T47D (cell line): ENCODE measurements around the gene PTPRK.

Experiments used
- DNase-seq, 2 experiments: peaks; one replicate each; pipeline versions ENCODE4 v3.0.0 to v3.0.0-alpha.2; 2011 to 2012; ENCODE audit warnings: low read depth in 1 of 2, low spot score in 1 of 2
- JUND ChIP-seq: IDR thresholded peaks from 2 replicates; pipeline ENCODE4 v1.6.1; 2012; ENCODE audit warnings: low read depth
- in situ Hi-C: cut with HindIII; loops from 2 replicates; pipeline ENCODE4 v1.10.0; 2016; ENCODE audit warnings: low sequenced_read_pairs, low pct_unique_long_range_greater_than_20kb

The PTPRK gene

DNA sequence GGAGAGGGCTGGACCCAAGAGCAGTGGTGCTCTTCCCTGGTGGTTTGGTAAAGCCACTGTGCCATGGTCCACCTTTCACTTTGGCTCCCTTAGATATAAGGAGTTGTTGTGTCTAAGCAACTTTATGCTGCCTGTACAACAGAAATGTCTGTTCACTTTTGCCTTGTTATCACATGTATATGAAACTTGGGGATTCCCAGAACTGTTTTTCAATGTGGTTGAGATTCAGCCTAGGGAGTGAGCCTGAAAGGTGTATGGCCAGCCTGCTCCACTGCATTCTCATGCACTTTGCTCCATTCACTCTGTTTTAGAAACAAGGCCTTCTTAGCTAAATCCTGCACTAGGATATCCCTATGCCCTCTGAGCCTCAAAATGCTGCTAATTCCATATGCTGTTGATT, 385.1 kb downstream of the PTPRK start:
- no peak for TF ChIP-seq JUND
- DNase-seq = no peak
- in situ Hi-C loops = no loop called here

DNA sequence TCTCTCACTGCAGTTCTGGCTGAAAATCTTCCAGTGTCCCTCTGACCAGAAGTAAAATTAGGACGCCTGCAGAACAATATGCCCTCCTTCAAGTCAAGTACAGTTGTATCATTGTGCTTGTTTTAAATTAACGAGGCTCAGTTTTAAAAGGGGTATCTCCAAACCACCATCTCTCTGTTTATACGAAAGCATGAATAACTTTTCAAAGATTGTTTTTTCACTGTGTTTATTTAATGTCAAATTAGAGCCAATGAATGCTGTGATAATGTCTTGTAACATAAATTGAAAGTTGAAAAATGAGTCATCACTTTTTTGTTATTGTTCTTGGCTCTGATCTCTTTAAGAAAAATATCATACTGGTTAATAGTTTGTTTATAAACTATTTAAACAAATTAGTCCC, 388.8 kb downstream of the PTPRK start:
- TF ChIP-seq JUND = no peak
- no peak for DNase-seq
- in situ Hi-C loops = no loop called here

DNA sequence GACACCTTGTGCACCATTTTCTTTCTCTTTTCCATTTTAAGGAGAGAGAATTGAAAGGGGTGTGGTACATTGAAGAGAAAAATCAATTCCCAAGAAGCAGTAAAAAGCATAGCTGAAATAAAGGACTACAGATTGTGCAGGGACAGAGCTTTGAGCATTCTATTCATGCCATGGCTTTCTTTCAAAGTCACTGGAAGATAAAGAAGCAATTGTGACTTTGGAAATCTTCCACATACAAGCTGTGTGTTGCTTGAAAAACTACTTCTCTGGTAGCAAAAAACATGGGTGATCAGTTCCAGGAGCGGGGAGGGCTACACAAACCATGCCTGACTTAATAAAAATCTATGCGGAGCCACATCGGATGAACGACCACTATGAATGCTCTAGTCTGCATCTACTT, 389.4 kb downstream of the PTPRK start:
- DNase-seq = no peak
- in situ Hi-C loops = no loop called here

DNA sequence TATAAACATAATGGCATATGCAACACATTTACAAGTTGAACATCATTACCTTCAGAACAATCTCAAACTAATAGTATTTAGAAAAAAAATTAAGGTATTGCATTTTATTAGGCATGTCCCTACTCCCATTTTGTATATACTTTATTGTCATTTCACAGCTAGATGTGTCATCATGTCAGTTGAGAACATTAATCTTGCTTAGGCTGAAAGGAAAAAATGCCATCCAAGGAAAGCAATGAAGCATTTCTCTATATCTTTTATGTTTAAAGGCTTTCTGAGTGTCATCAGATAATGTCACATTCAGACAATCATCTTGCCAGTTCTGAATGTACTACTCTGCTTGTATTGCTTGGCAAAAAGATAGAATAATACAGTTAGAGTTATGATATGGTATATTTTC, 390.7 kb downstream of the PTPRK start:
- no peak for TF ChIP-seq JUND
- in situ Hi-C loops = no loop called here
- DNase-seq = no peak

More for the DNA sequence above, 389.4 kb downstream of the PTPRK start:
- TF ChIP-seq JUND = no peak

DNA sequence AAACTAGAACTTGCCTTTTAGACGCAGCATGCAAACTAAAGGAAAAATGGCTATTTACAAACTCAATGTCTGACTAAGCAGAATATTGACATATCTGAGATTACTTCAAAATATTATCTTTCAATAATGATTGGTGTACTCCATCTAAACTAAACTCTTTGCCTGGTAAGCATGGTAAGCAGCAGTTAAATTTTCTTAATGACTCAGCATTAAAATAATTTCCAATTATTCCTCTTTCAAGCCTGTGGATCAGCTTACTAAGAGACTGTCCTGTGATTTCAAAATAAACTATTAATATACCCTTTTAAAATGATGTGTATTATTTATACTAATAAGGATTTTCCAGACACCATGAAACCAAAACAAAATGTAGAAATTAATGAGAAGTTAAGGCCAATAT, 392.7 kb downstream of the PTPRK start:
- in situ Hi-C loops = no loop called here
- no peak for DNase-seq
- TF ChIP-seq JUND = no peak

GRCh38 chr6:128124713-128125112, 395.7 kb downstream of the PTPRK start:
- TF ChIP-seq JUND = no peak
- DNase-seq = no peak
- in situ Hi-C loops = no loop called here

DNA sequence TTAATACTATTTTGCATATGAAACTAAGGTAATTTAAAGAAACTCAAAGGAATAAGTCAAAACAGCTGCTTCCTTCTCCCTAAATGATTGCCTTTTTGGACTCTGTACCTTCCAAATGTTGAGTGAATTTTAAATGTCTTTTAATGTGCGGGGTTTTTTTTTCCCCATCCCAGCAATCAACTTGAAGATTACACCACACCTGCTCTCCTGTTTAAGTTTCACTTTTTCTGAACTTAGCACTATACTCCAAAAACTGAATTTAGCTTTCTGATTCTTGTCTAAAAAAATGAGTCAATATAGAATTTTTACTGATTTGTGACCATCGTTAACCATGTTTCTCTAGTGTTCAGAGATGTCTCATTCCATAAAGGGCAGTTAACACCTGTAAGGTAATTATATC, 398.8 kb downstream of the PTPRK start:
- TF ChIP-seq JUND = no peak
- in situ Hi-C loops = no loop called here
- no peak for DNase-seq

GRCh38 chr6:128121190-128121589, 399.2 kb downstream of the PTPRK start:
- TF ChIP-seq JUND = no peak
- in situ Hi-C loops = no loop called here
- no peak for DNase-seq

GRCh38 chr6:128118401-128118800, 402.0 kb downstream of the PTPRK start:
- in situ Hi-C loops = no loop called here
- DNase-seq = no peak
- no peak for TF ChIP-seq JUND

- no peak for TF ChIP-seq JUND
- in situ Hi-C loops = no loop called here
- DNase-seq = no peak
Measured at GRCh38 chr6:128117916-128118315, 402.5 kb downstream of the PTPRK start.

- no peak for TF ChIP-seq JUND
- in situ Hi-C loops = no loop called here
- DNase-seq = no peak
Measured at GRCh38 chr6:128114164-128114563, 406.2 kb downstream of the PTPRK start.

DNA sequence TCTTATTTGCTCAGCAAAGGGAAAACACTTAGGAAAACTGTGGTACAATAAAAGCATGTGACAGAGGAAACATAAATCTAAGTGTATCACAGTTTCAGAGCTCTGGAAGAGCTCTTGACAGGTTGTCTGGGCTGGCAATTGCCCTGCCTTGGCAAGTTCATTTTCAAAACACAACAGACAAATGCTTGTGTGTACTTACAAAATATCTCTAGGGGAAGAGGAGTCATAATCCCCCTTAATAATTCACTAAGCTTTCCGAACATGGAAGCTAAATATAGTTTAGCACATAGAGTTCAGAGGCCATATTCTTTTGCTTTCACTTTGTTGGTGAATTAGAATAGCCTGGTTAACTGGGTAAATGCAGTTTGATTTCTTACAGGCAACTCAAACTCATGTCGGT, 407.9 kb downstream of the PTPRK start:
- in situ Hi-C loops = no loop called here
- TF ChIP-seq JUND = no peak
- no peak for DNase-seq

- no peak for DNase-seq
- TF ChIP-seq JUND = no peak
- in situ Hi-C loops = no loop called here
Measured at GRCh38 chr6:128111096-128111495, 409.3 kb downstream of the PTPRK start.

- DNase-seq = no peak
- no peak for TF ChIP-seq JUND
- in situ Hi-C loops = no loop called here
Measured at GRCh38 chr6:128107682-128108081, 412.7 kb downstream of the PTPRK start.

GRCh38 chr6:128099571-128100197, 420.7 kb downstream of the PTPRK start:
- no peak for DNase-seq
- TF ChIP-seq JUND = no peak
- in situ Hi-C loops = no loop called here
